Measurements from ENCODE around the gene MYO1C.
"Not testable (repeated sequence)": the region's sequence is repeated elsewhere in the genome, so short reads cannot be mapped to it uniquely, and the experiment has no call there.

MYO1C gene

DNA sequence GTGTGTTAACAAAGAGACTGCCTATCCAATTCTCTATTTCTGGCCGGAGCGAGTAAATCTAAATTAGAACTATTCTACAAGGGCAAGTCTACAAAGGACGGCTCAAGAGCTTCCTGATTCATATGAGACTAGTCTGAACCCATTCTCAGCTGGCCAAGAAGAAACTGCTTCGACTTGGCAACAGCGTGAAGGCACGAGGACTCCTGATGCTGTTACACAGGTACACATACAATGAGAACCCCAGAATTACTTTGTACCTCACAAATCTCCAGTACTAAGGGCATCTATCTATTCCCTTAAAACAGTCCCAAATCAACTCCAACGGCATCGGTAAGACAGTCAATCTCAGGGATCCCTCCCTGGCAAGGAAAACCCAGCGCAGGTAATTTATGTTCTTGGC, 37.9 kb downstream of the MYO1C start:
- Histone ChIP-seq H3K36me3 (ENCODE audit: insufficient read depth, low read length) (peaks cover 17% of the 10 kb centered on the region; the same call in 1 of the 2 replicates), H2AFZ (ENCODE audit: low read length) (no peak overlapping the region), H3K9me3 (ENCODE audit: low read length) (no peaks in the 10 kb centered on the region), H3K27ac (ENCODE audit: low read depth, low read length, poor library complexity, severe bottlenecking) (no peak overlapping the region), H4K20me1 (ENCODE audit: insufficient read depth, low read length) (0 out of 2 replicates have a peak, but pooled peaks cover 2% of the 10 kb centered on the region), H3K4me1 (ENCODE audit: insufficient read depth, low read length, severe bottlenecking) (peaks cover 25% of the 10 kb centered on the region), H3K79me2 (ENCODE audit: insufficient read depth, low read length) (peaks cover 51% of the 10 kb centered on the region), H3K27me3 (ENCODE audit: insufficient read depth, low read length) (no peaks in the 10 kb centered on the region; the same call in 1 of the 2 replicates), H3K9ac (ENCODE audit: low read length) (peak overlapping the region; percentile 79), H3K9me2 (ENCODE audit: low read depth, low read length) (no peaks in the 10 kb centered on the region), H3F3A (ENCODE audit: insufficient read depth, low read length) (no peaks in the 10 kb centered on the region), H3K4me3 (ENCODE audit: low read depth, low read length, poor library complexity, severe bottlenecking) (peak overlapping the region; percentile 88), H3K4me2 (ENCODE audit: low read length) (peak overlapping the region; percentile 99)
- TF ChIP-seq, protein P1, sequence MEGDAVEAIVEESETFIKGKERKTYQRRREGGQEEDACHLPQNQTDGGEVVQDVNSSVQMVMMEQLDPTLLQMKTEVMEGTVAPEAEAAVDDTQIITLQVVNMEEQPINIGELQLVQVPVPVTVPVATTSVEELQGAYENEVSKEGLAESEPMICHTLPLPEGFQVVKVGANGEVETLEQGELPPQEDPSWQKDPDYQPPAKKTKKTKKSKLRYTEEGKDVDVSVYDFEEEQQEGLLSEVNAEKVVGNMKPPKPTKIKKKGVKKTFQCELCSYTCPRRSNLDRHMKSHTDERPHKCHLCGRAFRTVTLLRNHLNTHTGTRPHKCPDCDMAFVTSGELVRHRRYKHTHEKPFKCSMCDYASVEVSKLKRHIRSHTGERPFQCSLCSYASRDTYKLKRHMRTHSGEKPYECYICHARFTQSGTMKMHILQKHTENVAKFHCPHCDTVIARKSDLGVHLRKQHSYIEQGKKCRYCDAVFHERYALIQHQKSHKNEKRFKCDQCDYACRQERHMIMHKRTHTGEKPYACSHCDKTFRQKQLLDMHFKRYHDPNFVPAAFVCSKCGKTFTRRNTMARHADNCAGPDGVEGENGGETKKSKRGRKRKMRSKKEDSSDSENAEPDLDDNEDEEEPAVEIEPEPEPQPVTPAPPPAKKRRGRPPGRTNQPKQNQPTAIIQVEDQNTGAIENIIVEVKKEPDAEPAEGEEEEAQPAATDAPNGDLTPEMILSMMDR (IDR thresholded peaks at IDR 0.05; ENCODE audit: low read length), result no peak
- no peak for TF ChIP-seq EZH2 (IDR thresholded peaks at IDR 0.05; ENCODE audit: borderline replicate concordance, low read length)

DNA sequence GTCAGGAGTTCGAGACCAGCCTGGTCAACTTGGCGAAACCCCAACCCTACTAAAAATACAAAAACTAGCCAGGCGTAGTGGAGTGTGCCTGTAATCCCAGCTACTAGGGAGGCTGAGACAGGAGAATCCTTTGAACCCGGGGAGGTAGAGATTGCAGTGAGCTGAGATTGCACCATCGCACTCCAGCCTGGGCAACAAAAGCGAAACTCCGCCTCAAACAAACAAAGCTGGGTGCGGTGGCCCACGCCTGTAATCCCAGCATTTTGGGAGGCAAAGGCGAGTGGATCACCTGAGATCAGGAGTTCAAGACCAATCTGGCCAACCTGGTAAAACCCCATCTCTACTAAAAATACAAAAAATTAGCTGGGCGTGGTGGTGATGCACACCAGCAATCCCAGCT, 38.8 kb downstream of the MYO1C start:
- not testable (repeated sequence) for H3K9me2 ChIP-seq (ENCODE audit: low read depth, low read length); H2AFZ ChIP-seq (ENCODE audit: low read length); H3K27me3 ChIP-seq (ENCODE audit: insufficient read depth, low read length); H3K4me3 ChIP-seq (ENCODE audit: low read depth, low read length, poor library complexity, severe bottlenecking); H3K4me2 ChIP-seq (ENCODE audit: low read length); H3K9ac ChIP-seq (ENCODE audit: low read length); H3F3A ChIP-seq (ENCODE audit: insufficient read depth, low read length); H4K20me1 ChIP-seq (ENCODE audit: insufficient read depth, low read length); H3K27ac ChIP-seq (ENCODE audit: low read depth, low read length, poor library complexity, severe bottlenecking); H3K9me3 ChIP-seq (ENCODE audit: low read length)
- Histone ChIP-seq H3K4me1 (ENCODE audit: insufficient read depth, low read length, severe bottlenecking) (peaks cover 25% of the 10 kb centered on the region), H3K36me3 (ENCODE audit: insufficient read depth, low read length) (peaks cover 25% of the 10 kb centered on the region; the same call in 1 of the 2 replicates), H3K79me2 (ENCODE audit: insufficient read depth, low read length) (peaks cover 59% of the 10 kb centered on the region)

DNA sequence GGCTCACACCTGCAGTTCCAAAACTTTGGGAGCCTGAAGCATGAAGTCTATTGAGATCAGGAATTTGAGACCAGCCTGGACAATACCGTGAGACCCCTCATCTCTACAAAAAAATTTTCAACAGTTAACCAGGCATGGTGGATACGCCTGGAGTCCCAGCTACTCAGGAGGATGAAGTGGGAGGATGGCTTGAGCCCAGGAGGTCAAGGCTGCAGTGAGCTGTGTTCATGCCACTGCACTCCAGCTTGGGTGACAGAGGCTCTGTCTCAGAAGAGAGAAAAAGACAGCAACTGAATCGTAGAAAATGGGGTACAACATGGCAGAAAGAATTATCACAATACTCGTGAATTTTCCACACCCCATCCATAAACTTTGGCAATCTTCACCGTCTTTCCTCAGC, 39.6 kb downstream of the MYO1C start:
- H4K20me1 ChIP-seq (ENCODE audit: insufficient read depth, low read length), result 0 out of 2 replicates have a peak, but pooled peaks cover 2% of the 10 kb centered on the region
- H3K36me3 ChIP-seq (ENCODE audit: insufficient read depth, low read length), result peaks cover 32% of the 10 kb centered on the region
- no peaks in the 10 kb centered on the region for H3K9me3 ChIP-seq (ENCODE audit: low read length)

DNA sequence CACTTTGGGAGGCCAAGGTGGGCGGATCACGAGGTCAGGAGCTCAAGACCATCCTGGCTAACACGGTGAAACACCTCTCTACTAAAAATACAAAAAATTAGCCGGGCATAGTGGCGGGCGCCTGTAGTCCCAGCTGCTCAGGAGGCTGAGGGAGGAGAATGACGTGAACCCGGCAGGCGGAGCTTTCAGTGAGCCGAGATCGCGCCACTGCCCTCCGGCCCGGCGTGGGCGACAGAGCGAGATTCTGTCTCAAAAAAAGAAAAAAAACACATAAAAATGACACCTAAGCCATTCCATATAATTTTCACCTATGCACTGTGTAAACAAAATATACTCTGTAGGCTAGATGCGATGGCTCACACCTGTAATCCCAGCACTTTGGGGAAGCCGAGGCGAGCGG, 42.2 kb downstream of the MYO1C start:
- Histone ChIP-seq H3K36me3 (ENCODE audit: insufficient read depth, low read length) (peaks cover 33% of the 10 kb centered on the region), H3K79me2 (ENCODE audit: insufficient read depth, low read length) (peaks cover 86% of the 10 kb centered on the region), H3K4me1 (ENCODE audit: insufficient read depth, low read length, severe bottlenecking) (peaks cover 19% of the 10 kb centered on the region)
- not testable (repeated sequence) for H3K9ac ChIP-seq (ENCODE audit: low read length); H3K4me3 ChIP-seq (ENCODE audit: low read depth, low read length, poor library complexity, severe bottlenecking); H4K20me1 ChIP-seq (ENCODE audit: insufficient read depth, low read length); H2AFZ ChIP-seq (ENCODE audit: low read length); H3F3A ChIP-seq (ENCODE audit: insufficient read depth, low read length); H3K9me3 ChIP-seq (ENCODE audit: low read length); H3K9me2 ChIP-seq (ENCODE audit: low read depth, low read length); H3K27me3 ChIP-seq (ENCODE audit: insufficient read depth, low read length); H3K27ac ChIP-seq (ENCODE audit: low read depth, low read length, poor library complexity, severe bottlenecking); H3K4me2 ChIP-seq (ENCODE audit: low read length)

More for the DNA sequence above, 39.6 kb downstream of the MYO1C start:
- Histone ChIP-seq H3K9ac (ENCODE audit: low read length) (no peak overlapping the region), H3K79me2 (ENCODE audit: insufficient read depth, low read length) (peaks cover 68% of the 10 kb centered on the region), H3F3A (ENCODE audit: insufficient read depth, low read length) (no peaks in the 10 kb centered on the region), H3K9me2 (ENCODE audit: low read depth, low read length) (no peaks in the 10 kb centered on the region), H3K27ac (ENCODE audit: low read depth, low read length, poor library complexity, severe bottlenecking) (no peak overlapping the region), H3K4me2 (ENCODE audit: low read length) (no peak overlapping the region), H3K4me3 (ENCODE audit: low read depth, low read length, poor library complexity, severe bottlenecking) (no peak overlapping the region), H3K27me3 (ENCODE audit: insufficient read depth, low read length) (no peaks in the 10 kb centered on the region; the same call in 1 of the 2 replicates), H2AFZ (ENCODE audit: low read length) (no peak overlapping the region), H3K4me1 (ENCODE audit: insufficient read depth, low read length, severe bottlenecking) (peaks cover 25% of the 10 kb centered on the region)
- TF ChIP-seq, protein P1 (IDR thresholded peaks at IDR 0.05; ENCODE audit: low read length), result no peak
- no peak for TF ChIP-seq EZH2 (IDR thresholded peaks at IDR 0.05; ENCODE audit: borderline replicate concordance, low read length)
